ENCODE measurements around the gene ZFYVE28. TPM values are rescaled to one million over a fixed set of nuclear protein-coding genes. Genes with fewer than 3 reads are reported as not detected.

Gene ZFYVE28
- total RNA-seq, 6 donors from 2014 or later, result 10.8 to 51.3 (median 15.2) TPM

- ATAC-seq (ENCODE audit: low FRiP score in 2 of 2) (no peak), DNase-seq (peak in 1 of 2 donors; percentile 26)
- Histone ChIP-seq H3K27me3 (no peaks in the 10 kb centered on the region), H3K4me1 (peaks cover 66 to 78% (median 68%) of the 10 kb centered on the region in 4 donors), H3K27ac (peak overlapping the region; percentile 92 to 98 (median 95)), H3K9me3 (no peaks in the 10 kb centered on the region), H3K4me3 (peak overlapping the region in 2 of 4 donors; percentile 21 to 28), H3K36me3 (peaks cover 14 to 73% (median 63%) of the 10 kb centered on the region in 4 donors)
- TF ChIP-seq EP300 (IDR thresholded peaks at IDR 0.05) (peak in 1 of 4 donors; percentile 70), POLR2AphosphoS5 (IDR thresholded peaks at IDR 0.05) (peak in 1 of 2 donors; percentile 61), CTCF (IDR thresholded peaks at IDR 0.05) (no peak), POLR2A (IDR thresholded peaks at IDR 0.05) (no peak)
- whole genome bisulfite sequencing, 2 donors, result 72 to 74% methylated on average over 31 to 32 of the region's 32 CpGs
Observed at GRCh38 chr4:2254665-2255500, 163.6 kb downstream of the ZFYVE28 start.

- no peak overlapping the region for H3K4me3 ChIP-seq
- peak; percentile 17 to 63 for DNase-seq
- H3K27ac ChIP-seq, result peak overlapping the region in 2 of 4 donors; percentile 97 to 98
- ATAC-seq (ENCODE audit: low FRiP score in 2 of 2), result no peak
- H3K4me1 ChIP-seq, result peaks cover 51 to 71% (median 55%) of the 10 kb centered on the region in 4 donors
- TF ChIP-seq POLR2AphosphoS5 (IDR thresholded peaks at IDR 0.05) (no peak), EP300 (IDR thresholded peaks at IDR 0.05) (no peak)
- peaks cover 18 to 82% (median 70%) of the 10 kb centered on the region in 4 donors for H3K36me3 ChIP-seq
- 89 to 90% methylated on average over 20 to 32 of the region's 32 CpGs for WGBS, 2 donors
- no peaks in the 10 kb centered on the region for H3K27me3 ChIP-seq
- no peaks in the 10 kb centered on the region for H3K9me3 ChIP-seq
Observed at GRCh38 chr4:2253160-2254084, 165.0 kb downstream of the ZFYVE28 start.

DNA sequence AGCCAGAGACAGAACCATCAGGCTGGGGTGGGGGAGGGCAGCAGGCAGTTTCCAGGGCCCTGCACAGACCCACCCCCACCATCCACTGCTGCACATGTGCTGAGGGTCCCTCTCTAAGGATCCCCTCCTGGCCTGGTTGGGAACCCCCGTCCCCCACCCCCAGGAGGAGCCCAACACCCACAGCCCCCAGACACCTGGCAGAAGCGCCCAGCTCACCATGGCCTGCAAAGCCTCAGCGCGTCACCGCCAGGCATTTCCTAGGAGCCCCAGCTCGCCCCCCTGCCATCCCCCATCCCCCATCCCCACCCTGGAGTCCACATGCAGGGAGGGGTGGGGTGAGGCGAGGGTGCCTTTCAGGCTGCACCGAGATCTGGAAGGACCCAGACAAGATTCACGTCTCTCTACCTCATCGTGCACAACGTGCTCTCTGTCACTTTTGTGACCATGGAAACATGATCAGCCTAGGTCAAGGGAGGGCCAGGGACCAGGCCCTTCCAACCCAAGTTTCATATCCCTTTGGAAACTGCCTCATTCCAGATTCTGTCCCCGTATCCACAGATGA, 165.8 kb downstream of the ZFYVE28 start:
- TF ChIP-seq POLR2AphosphoS5 (IDR thresholded peaks at IDR 0.05) (no peak), CTCF (IDR thresholded peaks at IDR 0.05) (no peak), POLR2A (IDR thresholded peaks at IDR 0.05) (no peak), EP300 (IDR thresholded peaks at IDR 0.05) (no peak)
- peaks cover 43 to 66% (median 47%) of the 10 kb centered on the region in 4 donors for H3K4me1 ChIP-seq
- no peaks in the 10 kb centered on the region for H3K27me3 ChIP-seq
- peak in 1 of 2 donors; percentile 49 for DNase-seq
- H3K4me3 ChIP-seq, result no peak overlapping the region
- no peaks in the 10 kb centered on the region for H3K9me3 ChIP-seq
- WGBS, 2 donors, result 88 to 94% methylated on average over 8 to 10 of the region's 12 CpGs
- peaks cover 18 to 82% (median 74%) of the 10 kb centered on the region in 4 donors for H3K36me3 ChIP-seq
- H3K27ac ChIP-seq, result peak overlapping the region in 2 of 4 donors; percentile 97 to 98
- ATAC-seq (ENCODE audit: low FRiP score in 2 of 2), result no peak

GRCh38 chr4:2251795-2252529, 166.5 kb downstream of the ZFYVE28 start:
- Histone ChIP-seq H3K9me3 (no peaks in the 10 kb centered on the region), H3K27me3 (no peaks in the 10 kb centered on the region), H3K36me3 (peaks cover 18 to 85% (median 75%) of the 10 kb centered on the region in 4 donors), H3K4me3 (no peak overlapping the region), H3K27ac (peak overlapping the region in 2 of 4 donors; percentile 97 to 98), H3K4me1 (peaks cover 37 to 64% (median 41%) of the 10 kb centered on the region in 4 donors)
- WGBS, 2 donors, result 94% methylated on average over 11 to 16 of the region's 16 CpGs
- DNase-seq (peak; percentile 15 to 58), ATAC-seq (ENCODE audit: low FRiP score in 2 of 2) (no peak)
- no peak for TF ChIP-seq POLR2A (IDR thresholded peaks at IDR 0.05)
- TF ChIP-seq CTCF (IDR thresholded peaks at IDR 0.05), result no peak
- TF ChIP-seq POLR2AphosphoS5 (IDR thresholded peaks at IDR 0.05), result no peak
- TF ChIP-seq EP300 (IDR thresholded peaks at IDR 0.05), result no peak
